Calu3 (cell line): ENCODE results near the gene TNIP2. TPM values are rescaled to one million over a fixed set of nuclear protein-coding genes. Genes with fewer than 3 reads are reported as not detected.

Source experiments
- BruUV-seq: library from RNA; stranded (reverse); fragments of 400-500 nt; replicated peaks from 2 replicates; lab custom pipeline; 2021; lab: Mats Ljungman, UMichigan
- CTCF ChIA-PET: fragments of 300-600 bp; sonication (Branson Sonifier 250); formaldehyde crosslinking; loops from one replicate; lab custom pipeline; 2022; ENCODE audit warnings: antibody characterized with exemption; lab: Charles Lee
- DNase-seq: peaks from one replicate; pipeline ENCODE4 v3.0.0; 2022
- H3K27ac Mint-ChIP-seq: one replicate; pipeline ENCODE4 v1.8.0; 2022; ENCODE audit warnings: mixed read lengths; ENCODE audit not compliant: unreplicated experiment
- H3K27me3 Mint-ChIP-seq: one replicate; pipeline ENCODE4 v1.8.0; 2022; ENCODE audit warnings: mixed read lengths; ENCODE audit not compliant: unreplicated experiment
- H3K36me3 Mint-ChIP-seq: one replicate; pipeline ENCODE4 v1.8.0; 2022; ENCODE audit warnings: mild to moderate bottlenecking, moderate library complexity, mixed read lengths; ENCODE audit not compliant: insufficient read depth, unreplicated experiment
- H3K4me1 Mint-ChIP-seq: one replicate; pipeline ENCODE4 v1.8.0; 2022; ENCODE audit warnings: mild to moderate bottlenecking, low read depth, mixed read lengths; ENCODE audit not compliant: unreplicated experiment
- H3K4me3 Mint-ChIP-seq: one replicate; pipeline ENCODE4 v1.8.0; 2022; ENCODE audit warnings: mild to moderate bottlenecking, low read depth, moderate library complexity, mixed read lengths; ENCODE audit not compliant: unreplicated experiment
- H3K9me3 Mint-ChIP-seq: one replicate; pipeline ENCODE4 v1.8.0; 2022; ENCODE audit warnings: low read depth, mixed read lengths; ENCODE audit not compliant: unreplicated experiment
- CTCF ChIP-seq: fragments of 200-600 bp; IDR thresholded peaks from one replicate; pipeline ENCODE4 v1.8.0; 2022; ENCODE audit warnings: antibody characterized with exemption; ENCODE audit not compliant: unreplicated experiment
- intact Hi-C: fragments of 100-400 bp; cut with micrococcal nuclease; formaldehyde crosslinking; loops from one replicate; pipeline ENCODE4 v1.10.0; 2022; ENCODE audit not compliant: unreplicated experiment
- total RNA-seq: library from RNA; stranded (reverse); gene quantifications from 2 replicates; pipeline ENCODE4 v1.2.3, GENCODE V29; 2022

Gene TNIP2
- total RNA-seq, 1 experiment from 2014 or later: 18.7 TPM

GRCh38 chr4:2753436-2753835 is 2.7 kb downstream of the TNIP2 start:
- no peak for TF ChIP-seq CTCF
- no peaks in the 10 kb centered on the region for H3K9me3 Mint-ChIP-seq
- DNase-seq: no peak
- no peak overlapping the region for H3K27ac Mint-ChIP-seq
- H3K36me3 Mint-ChIP-seq: peaks cover 16% of the 10 kb centered on the region
- CTCF ChIA-PET: no interaction called here
- H3K4me1 Mint-ChIP-seq: peaks cover 9% of the 10 kb centered on the region
- no peaks in the 10 kb centered on the region for H3K27me3 Mint-ChIP-seq
- no peak overlapping the region for H3K4me3 Mint-ChIP-seq
- intact Hi-C loops: no loop called here
- BruUV-seq: no TSS peak

GRCh38 chr4:2750719-2751605 is 5.2 kb downstream of the TNIP2 start:
- no TSS peak for BruUV-seq
- no peak overlapping the region for H3K4me3 Mint-ChIP-seq
- H3K36me3 Mint-ChIP-seq: peaks cover 23% of the 10 kb centered on the region
- DNase-seq: no peak
- no peaks in the 10 kb centered on the region for H3K27me3 Mint-ChIP-seq
- no peaks in the 10 kb centered on the region for H3K9me3 Mint-ChIP-seq
- TF ChIP-seq CTCF: no peak
- no peak overlapping the region for H3K27ac Mint-ChIP-seq
- peaks cover 18% of the 10 kb centered on the region for H3K4me1 Mint-ChIP-seq
- intact Hi-C loops: no loop called here
- CTCF ChIA-PET: interaction anchor here (0.5 to 0.6 kb wide), 2 partner anchors 525 to 587 kb away, joined by 3 to 5 read pairs; no protein-coding TSS in a partner anchor

- BruUV-seq: no TSS peak
- TF ChIP-seq CTCF: no peak
- intact Hi-C loops: no loop called here
- CTCF ChIA-PET: interaction anchor here (0.6 kb wide), 1 partner anchor 22 kb away, joined by 3 read pairs; no protein-coding TSS in a partner anchor
- Mint-ChIP-seq H3K4me1 (peaks cover 8% of the 10 kb centered on the region), H3K9me3 (no peaks in the 10 kb centered on the region), H3K27ac (no peak overlapping the region), H3K4me3 (no peak overlapping the region), H3K36me3 (peaks cover 14% of the 10 kb centered on the region), H3K27me3 (no peaks in the 10 kb centered on the region)
- DNase-seq: no peak
Measured at GRCh38 chr4:2746891-2747695, 9.0 kb downstream of the TNIP2 start.

GRCh38 chr4:2745981-2746806 is 9.9 kb downstream of the TNIP2 start:
- DNase-seq: peak; percentile 39
- TF ChIP-seq CTCF: no peak
- H3K27me3 Mint-ChIP-seq: no peaks in the 10 kb centered on the region
- H3K4me3 Mint-ChIP-seq: no peak overlapping the region
- peaks cover 8% of the 10 kb centered on the region for H3K4me1 Mint-ChIP-seq
- H3K27ac Mint-ChIP-seq: no peak overlapping the region
- BruUV-seq: no TSS peak
- H3K36me3 Mint-ChIP-seq: peaks cover 14% of the 10 kb centered on the region
- no peaks in the 10 kb centered on the region for H3K9me3 Mint-ChIP-seq
- intact Hi-C loops: no loop called here
- CTCF ChIA-PET: no interaction called here
